Right lobe of liver (tissue), 4 donors: ENCODE results near the gene DCHS2.

ENCODE experiments used
- CTCF ChIP-seq, 4 donors: fragments of 200-600 bp in 3 of 4; fragments of 450-650 bp in 1 of 4; IDR thresholded peaks; one replicate each; pipeline versions ENCODE4 v1.5.1 to v1.8.0; 2016 to 2022; ENCODE audit warnings: antibody characterized with exemption in 4 of 4, mild to moderate bottlenecking in 2 of 4
- POLR2A ChIP-seq: fragments of 450-650 bp; IDR thresholded peaks from one replicate; pipeline ENCODE4 v1.6.1; 2017; ENCODE audit warnings: antibody characterized with exemption, mild to moderate bottlenecking
- donor health status: DM: no; HTN: no; CAD: no.
- donor health status: DM: no; HTN: no; CAD: no.
- donor health status: DM: no; HTN: yes; CAD: no.

GRCh38 chr4:154344686-154345085 lies 146.9 kb downstream of the DCHS2 start:
- TF ChIP-seq CTCF (IDR thresholded peaks at IDR 0.05) (no peak), POLR2A (no peak)
